ENCODE data around the gene RHBDD1. TPM values are rescaled to one million over a fixed set of nuclear protein-coding genes. Genes with fewer than 3 reads are reported as not detected.

RHBDD1 gene
- total RNA-seq, 3 donors from 2014 or later: 17.9 to 46.2 (median 20.0) TPM

DNA sequence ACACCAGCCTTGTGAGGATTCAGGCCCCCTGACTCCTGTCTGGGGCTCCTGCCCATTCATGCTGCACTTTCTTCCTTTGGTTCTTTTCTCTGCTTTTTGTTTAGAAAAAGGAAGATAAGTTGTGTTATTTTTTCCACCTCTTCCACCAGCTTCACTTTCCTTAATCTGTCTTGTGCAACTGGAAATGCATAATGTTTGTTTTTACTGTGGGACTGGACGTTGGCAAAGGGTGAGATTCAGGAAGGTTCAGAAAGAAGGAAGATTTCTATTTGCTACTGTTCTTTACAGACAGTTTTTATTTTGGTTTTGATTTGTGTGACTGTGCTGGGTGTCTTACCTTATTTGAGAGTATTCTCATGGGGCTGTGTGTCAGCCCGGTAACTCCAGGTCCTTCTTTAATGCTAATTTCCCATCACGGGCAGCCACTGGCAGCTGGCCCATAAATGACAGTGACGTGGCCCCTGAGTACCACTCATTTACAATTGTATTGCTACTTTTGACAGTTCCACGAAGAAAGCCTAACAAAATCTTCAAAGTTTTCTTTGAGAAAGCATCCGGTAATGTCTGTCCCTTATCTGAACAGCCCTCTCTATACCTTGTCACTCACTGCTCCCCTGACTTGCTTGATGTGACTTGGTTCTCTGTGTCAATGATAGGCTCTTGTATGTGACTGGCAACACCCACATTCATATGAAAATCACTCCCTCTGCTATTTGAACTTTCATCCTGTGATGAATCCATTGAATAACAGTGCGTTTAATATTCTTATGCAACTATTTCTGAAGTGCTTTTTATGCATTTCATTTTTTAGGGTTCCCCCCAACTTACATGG is 32.7 kb downstream of the RHBDD1 start:
- intact Hi-C loops (cut with DNase I; ENCODE audit: low total_unique reads): no loop called here

DNA sequence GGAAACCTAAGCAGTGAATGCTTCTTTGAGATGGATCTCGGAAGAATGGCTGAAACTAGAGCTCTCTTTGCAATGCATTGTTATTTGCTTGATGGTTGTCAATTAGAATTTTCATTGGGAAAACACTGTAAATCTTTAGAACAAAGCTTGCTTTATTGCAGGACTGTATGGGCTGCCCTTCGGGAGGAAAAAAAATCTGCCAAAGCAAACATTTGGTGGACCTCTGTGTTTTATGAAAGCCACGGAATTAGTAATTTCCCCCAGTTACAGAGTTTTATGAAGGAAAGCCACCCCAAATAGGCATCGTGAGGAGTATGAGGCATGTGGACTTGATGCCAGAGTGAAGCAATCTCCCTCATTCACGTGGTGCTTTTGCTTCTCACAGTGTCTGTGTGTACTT is 33.5 kb downstream of the RHBDD1 start:
- no peaks in the 10 kb centered on the region for H3K36me3 ChIP-seq

More for the DNA sequence above, 32.7 kb downstream of the RHBDD1 start:
- H3K4me1 ChIP-seq: no peaks in the 10 kb centered on the region
- H3K36me3 ChIP-seq: no peaks in the 10 kb centered on the region
- TF ChIP-seq POLR2AphosphoS5 (IDR thresholded peaks at IDR 0.05) (no peak), CTCF (IDR thresholded peaks at IDR 0.05) (no peak), POLR2A (IDR thresholded peaks at IDR 0.05) (no peak)
- no peaks in the 10 kb centered on the region for H3K27me3 ChIP-seq
- no peaks in the 10 kb centered on the region for H3K9me3 ChIP-seq
- no peak for DNase-seq (ENCODE audit: low spot score in 2 of 2)
- no peak overlapping the region for H3K27ac ChIP-seq
- no peak overlapping the region for H3K4me3 ChIP-seq

GRCh38 chr2:226873051-226873620 is 37.3 kb downstream of the RHBDD1 start:
- Histone ChIP-seq H3K4me3 (no peak overlapping the region), H3K9me3 (no peaks in the 10 kb centered on the region), H3K36me3 (no peaks in the 10 kb centered on the region), H3K27me3 (no peaks in the 10 kb centered on the region), H3K4me1 (no peaks in the 10 kb centered on the region), H3K27ac (no peak overlapping the region)
- intact Hi-C loops (cut with DNase I; ENCODE audit: low total_unique reads): no loop called here
- TF ChIP-seq POLR2AphosphoS5 (IDR thresholded peaks at IDR 0.05) (no peak), POLR2A (IDR thresholded peaks at IDR 0.05) (no peak), CTCF (IDR thresholded peaks at IDR 0.05) (no peak)
- no peak for DNase-seq (ENCODE audit: low spot score in 2 of 2)

More for the DNA sequence above, 33.5 kb downstream of the RHBDD1 start:
- Histone ChIP-seq H3K9me3 (no peaks in the 10 kb centered on the region), H3K4me1 (no peaks in the 10 kb centered on the region), H3K27me3 (no peaks in the 10 kb centered on the region), H3K4me3 (no peak overlapping the region), H3K27ac (no peak overlapping the region)
- DNase-seq (ENCODE audit: low spot score in 2 of 2): no peak
- intact Hi-C loops (cut with DNase I; ENCODE audit: low total_unique reads): no loop called here
- TF ChIP-seq CTCF (IDR thresholded peaks at IDR 0.05): no peak
- TF ChIP-seq POLR2AphosphoS5 (IDR thresholded peaks at IDR 0.05): no peak
- TF ChIP-seq POLR2A (IDR thresholded peaks at IDR 0.05): no peak

DNA sequence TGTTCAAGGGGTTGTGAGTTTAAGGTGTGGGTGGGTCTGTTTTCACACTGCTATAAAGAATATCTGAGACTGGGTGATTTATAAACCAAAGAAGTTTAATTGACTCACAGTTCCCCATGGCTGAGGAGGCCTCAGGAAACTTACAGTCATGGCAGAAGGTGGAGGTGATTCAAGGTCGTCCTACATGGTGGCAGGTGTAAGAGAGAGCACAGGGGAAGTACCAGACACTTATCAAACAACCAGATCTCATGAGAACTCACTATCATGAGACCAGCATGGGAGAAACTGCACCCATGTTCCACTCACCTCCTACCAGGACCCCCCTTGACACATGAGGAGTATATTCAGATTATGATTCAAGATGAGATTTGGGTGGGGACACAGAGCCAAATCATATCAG is 38.0 kb downstream of the RHBDD1 start:
- no peak for DNase-seq (ENCODE audit: low spot score in 2 of 2)
- TF ChIP-seq CTCF (IDR thresholded peaks at IDR 0.05): no peak
- no peak for TF ChIP-seq POLR2A (IDR thresholded peaks at IDR 0.05)
- TF ChIP-seq POLR2AphosphoS5 (IDR thresholded peaks at IDR 0.05): no peak
- no peaks in the 10 kb centered on the region for H3K4me1 ChIP-seq
- intact Hi-C loops (cut with DNase I; ENCODE audit: low total_unique reads): no loop called here
- no peaks in the 10 kb centered on the region for H3K36me3 ChIP-seq
- H3K27ac ChIP-seq: no peak overlapping the region
- no peaks in the 10 kb centered on the region for H3K9me3 ChIP-seq
- no peak overlapping the region for H3K4me3 ChIP-seq
- H3K27me3 ChIP-seq: no peaks in the 10 kb centered on the region

GRCh38 chr2:226874749-226875148 is 38.9 kb downstream of the RHBDD1 start:
- intact Hi-C loops (cut with DNase I; ENCODE audit: low total_unique reads): no loop called here
- no peak for TF ChIP-seq POLR2A (IDR thresholded peaks at IDR 0.05)
- no peak for TF ChIP-seq CTCF (IDR thresholded peaks at IDR 0.05)
- TF ChIP-seq POLR2AphosphoS5 (IDR thresholded peaks at IDR 0.05): no peak
- H3K27ac ChIP-seq: no peak overlapping the region

More at GRCh38 chr2:226874749-226875148, 38.9 kb downstream of the RHBDD1 start:
- Histone ChIP-seq H3K9me3 (no peaks in the 10 kb centered on the region), H3K4me3 (no peak overlapping the region), H3K27me3 (no peaks in the 10 kb centered on the region), H3K36me3 (no peaks in the 10 kb centered on the region), H3K4me1 (no peaks in the 10 kb centered on the region)
- DNase-seq (ENCODE audit: low spot score in 2 of 2): no peak

Measured in breast epithelium (tissue), 4 donors.